Ishikawa (cell line): ENCODE measurements around the gene TMEM151A.

ENCODE experiments used
- EGR1 ChIP-seq: IDR thresholded peaks from 2 replicates; pipeline ENCODE4 v1.6.1; 2012
- EP300 ChIP-seq: IDR thresholded peaks from 2 replicates; pipeline ENCODE4 v1.6.1; 2012; ENCODE audit warnings: borderline replicate concordance
- RAD21 ChIP-seq: IDR thresholded peaks from 2 replicates; pipeline ENCODE4 v1.6.1; 2012; ENCODE audit warnings: low read depth
- REST ChIP-seq: IDR thresholded peaks from 2 replicates; pipeline ENCODE4 v1.6.1; 2012; ENCODE audit warnings: low read depth, mild to moderate bottlenecking
- TAF1 ChIP-seq: IDR thresholded peaks from 2 replicates; pipeline ENCODE4 v1.6.1; 2012; ENCODE audit warnings: low read depth, mild to moderate bottlenecking
- TCF12 ChIP-seq: IDR thresholded peaks from 2 replicates; pipeline ENCODE4 v1.6.1; 2012; ENCODE audit warnings: low read depth
- YY1 ChIP-seq: IDR thresholded peaks from 2 replicates; pipeline ENCODE4 v1.6.1; 2012; ENCODE audit warnings: low read depth
- ZBTB7A ChIP-seq: IDR thresholded peaks from 2 replicates; pipeline ENCODE4 v1.6.1; 2012; ENCODE audit warnings: low read depth
- TF ChIP-seq, protein P1 (sequence below): IDR thresholded peaks from 2 replicates; pipeline ENCODE4 v1.6.1; 2012

Gene TMEM151A

GRCh38 chr11:66345316-66345649 is 53.6 kb downstream of the TMEM151A start:
- TF ChIP-seq EP300 = no peak
- TF ChIP-seq EGR1 = no peak
- TF ChIP-seq ZBTB7A = no peak
- TF ChIP-seq, protein P1, sequence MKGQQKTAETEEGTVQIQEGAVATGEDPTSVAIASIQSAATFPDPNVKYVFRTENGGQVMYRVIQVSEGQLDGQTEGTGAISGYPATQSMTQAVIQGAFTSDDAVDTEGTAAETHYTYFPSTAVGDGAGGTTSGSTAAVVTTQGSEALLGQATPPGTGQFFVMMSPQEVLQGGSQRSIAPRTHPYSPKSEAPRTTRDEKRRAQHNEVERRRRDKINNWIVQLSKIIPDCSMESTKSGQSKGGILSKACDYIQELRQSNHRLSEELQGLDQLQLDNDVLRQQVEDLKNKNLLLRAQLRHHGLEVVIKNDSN = no peak
- no peak for TF ChIP-seq REST
- no peak; the same call in 1 of the 2 replicates for TF ChIP-seq TAF1
- TF ChIP-seq TCF12 = no peak
- no peak for TF ChIP-seq RAD21
- TF ChIP-seq YY1 = no peak
